Omental fat pad (tissue), 4 donors: ENCODE results near the gene PDZRN3. TPM values are rescaled to one million over a fixed set of nuclear protein-coding genes. Genes with fewer than 3 reads are reported as not detected.

Experiments
- ATAC-seq: fragments of 150-250 bp; one replicate; pipeline ENCODE4 v1.9.1; 2016; ENCODE audit warnings: mild to moderate bottlenecking, moderate library complexity; ENCODE audit not compliant: low FRiP score
- DNase-seq: peaks from one replicate; pipeline ENCODE4 v3.0.0-alpha.2; 2019; ENCODE audit warnings: low spot score
- small RNA-seq: library from RNA; depleted of rRNA; stranded (forward); fragments of <200 nt; gene quantifications from one replicate; pipeline ENCODE3, GENCODE V24; 2016
- total RNA-seq, 4 donors: library from RNA; depleted of rRNA; stranded (reverse); fragments of >200 nt; gene quantifications; one replicate each; pipeline ENCODE4 v1.1.0, GENCODE V29; 2016
- TF ChIP-seq, protein P1 (sequence below), 3 donors: fragments of 450-650 bp; IDR thresholded peaks; one replicate each; pipeline ENCODE4 v1.5.1; 2016 to 2017; ENCODE audit warnings: antibody characterized with exemption in 3 of 3, mild to moderate bottlenecking in 3 of 3, moderate library complexity in 2 of 3

PDZRN3 gene
- total RNA-seq, 4 donors from 2014 or later = 22.8 to 47.4 (median 37.5) TPM

DNA sequence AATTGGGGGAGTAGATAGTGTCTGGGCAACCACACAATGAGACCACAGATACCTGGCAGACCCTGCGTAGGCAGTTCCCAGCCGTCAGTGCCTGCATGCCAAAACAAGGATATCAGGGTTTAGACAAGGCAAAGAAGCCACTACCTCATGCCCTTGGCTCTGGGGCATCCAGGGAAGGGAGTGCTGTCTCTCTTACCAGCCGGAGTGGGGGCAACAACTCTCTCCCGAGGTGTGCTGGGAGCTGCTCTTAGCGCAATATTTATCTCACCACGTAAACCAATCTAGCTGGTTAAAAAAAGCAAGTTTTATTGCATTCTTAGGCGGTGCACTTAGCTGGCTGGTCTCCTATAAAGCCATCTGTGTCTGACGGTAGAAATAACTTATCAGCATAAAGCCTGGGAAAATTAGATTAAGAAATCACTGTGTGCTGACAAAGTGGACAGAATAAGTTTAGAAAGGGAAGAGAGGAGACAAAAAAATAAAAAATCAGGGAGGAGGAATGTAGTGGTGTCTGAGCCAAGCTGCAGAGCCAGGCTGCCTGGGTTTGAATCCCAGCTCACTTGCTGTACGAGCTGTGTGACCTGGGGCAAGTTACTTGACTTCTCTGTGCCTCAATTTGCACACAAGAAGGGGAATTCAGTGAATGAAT is 273.2 kb downstream of the PDZRN3 start:
- ATAC-seq (peak; percentile 62), DNase-seq (no peak)
- TF ChIP-seq, protein P1, sequence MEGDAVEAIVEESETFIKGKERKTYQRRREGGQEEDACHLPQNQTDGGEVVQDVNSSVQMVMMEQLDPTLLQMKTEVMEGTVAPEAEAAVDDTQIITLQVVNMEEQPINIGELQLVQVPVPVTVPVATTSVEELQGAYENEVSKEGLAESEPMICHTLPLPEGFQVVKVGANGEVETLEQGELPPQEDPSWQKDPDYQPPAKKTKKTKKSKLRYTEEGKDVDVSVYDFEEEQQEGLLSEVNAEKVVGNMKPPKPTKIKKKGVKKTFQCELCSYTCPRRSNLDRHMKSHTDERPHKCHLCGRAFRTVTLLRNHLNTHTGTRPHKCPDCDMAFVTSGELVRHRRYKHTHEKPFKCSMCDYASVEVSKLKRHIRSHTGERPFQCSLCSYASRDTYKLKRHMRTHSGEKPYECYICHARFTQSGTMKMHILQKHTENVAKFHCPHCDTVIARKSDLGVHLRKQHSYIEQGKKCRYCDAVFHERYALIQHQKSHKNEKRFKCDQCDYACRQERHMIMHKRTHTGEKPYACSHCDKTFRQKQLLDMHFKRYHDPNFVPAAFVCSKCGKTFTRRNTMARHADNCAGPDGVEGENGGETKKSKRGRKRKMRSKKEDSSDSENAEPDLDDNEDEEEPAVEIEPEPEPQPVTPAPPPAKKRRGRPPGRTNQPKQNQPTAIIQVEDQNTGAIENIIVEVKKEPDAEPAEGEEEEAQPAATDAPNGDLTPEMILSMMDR (IDR thresholded peaks at IDR 0.05) = no peak

DNA sequence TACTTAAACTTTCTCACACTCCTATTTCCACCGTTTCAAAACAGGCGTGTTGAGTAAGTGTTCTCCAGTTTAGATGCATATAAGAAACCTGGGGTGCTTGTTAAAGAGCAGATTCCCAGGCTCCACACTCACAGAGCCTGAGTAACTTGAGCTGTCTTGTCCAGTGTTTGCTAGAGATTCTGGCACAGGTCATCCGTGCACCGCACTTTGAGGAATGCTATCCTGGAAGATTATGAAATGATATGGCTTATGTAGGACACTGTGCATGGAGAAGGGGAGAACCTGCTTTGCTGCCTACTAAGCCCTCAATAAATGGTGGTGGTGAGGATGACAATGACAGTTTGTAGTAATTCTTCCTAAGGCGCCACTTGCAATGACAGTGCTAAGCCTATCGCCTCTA is 273.7 kb downstream of the PDZRN3 start:
- TF ChIP-seq, protein P1 (IDR thresholded peaks at IDR 0.05) = no peak
- peak; percentile 73 for ATAC-seq
- no peak for DNase-seq

DNA sequence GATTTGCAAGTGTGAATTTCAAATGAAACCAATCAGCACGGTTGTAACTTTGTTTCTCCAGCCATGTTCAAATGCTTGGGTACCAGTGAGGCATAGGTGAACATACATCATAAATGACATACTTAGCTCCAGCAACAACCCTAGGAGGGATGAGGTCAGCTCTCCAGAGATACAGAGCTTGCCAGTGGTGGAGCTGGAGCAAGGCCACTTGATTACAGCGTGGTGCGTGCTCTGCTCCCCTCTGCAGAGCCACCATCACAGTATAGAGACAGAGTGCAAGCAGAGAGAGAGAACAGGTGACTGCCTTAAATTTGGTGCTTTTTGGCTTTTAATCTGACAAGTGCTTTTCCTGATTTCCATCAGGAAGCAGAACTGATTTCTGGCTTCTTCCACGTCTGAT is 275.1 kb downstream of the PDZRN3 start:
- no peak for ATAC-seq
- no peak for DNase-seq
- TF ChIP-seq, protein P1 (IDR thresholded peaks at IDR 0.05) = no peak

DNA sequence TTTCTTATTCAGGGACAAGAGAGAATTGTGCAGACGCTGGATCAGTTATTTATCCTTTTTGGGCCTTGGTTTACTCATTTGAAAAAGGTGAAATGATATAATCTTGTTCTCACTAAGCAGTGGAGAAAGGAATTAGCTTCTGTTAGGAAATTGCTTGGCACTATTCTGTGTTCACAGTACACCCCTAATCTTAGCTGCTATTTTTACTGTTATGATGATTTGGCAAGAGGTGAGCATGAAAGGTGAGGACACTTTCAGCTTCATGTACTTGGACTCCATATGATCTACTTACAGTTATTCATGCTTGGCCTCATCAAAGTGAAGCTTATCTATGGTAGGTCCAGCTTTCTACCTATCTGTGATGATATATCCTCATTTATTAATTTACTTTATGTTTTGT is 282.7 kb downstream of the PDZRN3 start:
- TF ChIP-seq, protein P1 (IDR thresholded peaks at IDR 0.05) = no peak
- no peak for ATAC-seq

DNA sequence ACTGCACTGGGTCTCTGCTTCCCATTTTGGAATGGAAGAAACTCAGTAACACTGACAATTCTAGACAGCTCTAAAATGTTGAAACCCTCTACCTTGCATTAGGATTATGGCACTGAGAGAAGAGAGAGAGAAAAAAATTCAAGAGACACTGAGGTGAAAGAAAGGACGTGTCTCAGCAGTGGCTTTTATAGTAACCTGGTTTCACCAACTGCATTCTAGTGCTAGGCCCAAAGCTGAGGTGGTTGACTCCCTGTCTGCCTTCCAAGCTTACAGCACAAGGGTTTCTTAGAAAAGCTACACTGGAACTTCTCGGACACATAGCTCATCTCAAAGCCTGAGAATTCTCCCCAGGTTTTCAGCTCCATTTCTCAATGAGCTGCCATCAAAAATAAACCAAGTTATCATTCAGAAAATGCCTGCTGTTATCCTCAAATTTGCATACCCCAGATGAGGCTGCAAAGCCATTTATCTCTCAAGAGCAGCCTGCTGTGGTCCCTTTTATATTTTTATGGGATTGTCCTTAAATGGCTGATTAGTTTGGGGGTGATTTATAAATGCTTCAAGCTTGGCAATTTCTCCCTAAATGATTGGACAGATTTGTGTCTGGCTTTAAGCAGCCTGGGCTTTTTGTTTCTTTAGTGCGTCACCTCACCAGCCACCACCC is 283.3 kb downstream of the PDZRN3 start:
- ATAC-seq (no peak), DNase-seq (no peak)
- TF ChIP-seq, protein P1 (IDR thresholded peaks at IDR 0.05) = no peak

More for the DNA sequence above, 282.7 kb downstream of the PDZRN3 start:
- DNase-seq = no peak

DNA sequence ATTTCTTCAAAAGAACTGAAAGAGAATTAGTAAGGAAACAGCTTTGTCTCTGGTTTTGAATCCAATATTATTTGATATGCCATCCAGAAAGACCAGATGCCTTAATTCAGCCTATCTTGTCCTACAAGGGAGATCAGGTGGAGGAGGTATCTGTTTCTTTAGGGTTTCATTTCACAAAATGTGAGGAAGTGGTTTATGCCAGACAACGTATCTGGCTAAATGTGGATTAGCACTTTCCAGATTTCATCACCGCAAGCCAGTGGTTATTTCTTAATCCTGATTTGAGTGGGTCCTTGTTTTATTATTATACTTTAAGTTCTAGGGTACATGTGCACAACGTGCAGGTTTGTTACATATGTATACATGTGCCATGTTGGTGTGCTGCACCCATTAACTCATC is 292.2 kb downstream of the PDZRN3 start:
- TF ChIP-seq, protein P1 (IDR thresholded peaks at IDR 0.05) = no peak
- ATAC-seq (no peak), DNase-seq (no peak)

Small RNA genes lying within 50 kb of the gene (small RNA-seq; reads per million reads assigned to genes)
- gene RNU7-119P = not detected
